Loucy (cell line): ENCODE data around the gene ETS1.

Experiments
- CTCF ChIP-seq: fragments of 200-600 bp; sonication (generic); conservative IDR thresholded peaks from 2 replicates; pipeline ENCODE4 v1.5.1; 2014; ENCODE audit warnings: mild to moderate bottlenecking, antibody characterized with exemption, low read length
- EZH2phosphoT487 ChIP-seq: fragments of 200-600 bp; IDR thresholded peaks from 2 replicates; pipeline ENCODE4 v1.6.1; 2018; ENCODE audit warnings: antibody characterized with exemption, mild to moderate bottlenecking, moderate library complexity, borderline replicate concordance

- TF ChIP-seq CTCF, result no peak
- no peak for TF ChIP-seq EZH2phosphoT487
Measured at GRCh38 chr11:128574576-128575011, 12.8 kb downstream of the ETS1 start.
